Measurements from ENCODE around the gene BRINP3.

DNA sequence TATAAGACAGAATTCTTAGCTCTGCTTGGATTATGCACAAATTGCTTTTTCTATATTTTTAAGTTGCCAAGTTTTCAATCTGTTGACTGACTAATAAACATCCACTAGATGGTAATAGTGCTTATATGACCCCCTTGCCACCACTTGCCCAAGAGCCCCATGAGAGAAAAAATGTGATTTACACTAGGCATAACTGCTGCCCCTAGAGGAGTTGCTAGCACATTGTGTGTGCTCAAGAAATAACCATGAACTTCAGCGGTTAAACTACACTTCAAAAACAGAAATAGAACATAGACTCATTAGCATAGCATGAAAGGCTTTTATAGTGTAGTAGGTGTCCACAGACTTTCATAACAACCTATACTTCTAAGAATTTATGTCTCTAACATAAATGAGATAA is 61.4 kb downstream of the BRINP3 start:
- TF ChIP-seq, protein P1, sequence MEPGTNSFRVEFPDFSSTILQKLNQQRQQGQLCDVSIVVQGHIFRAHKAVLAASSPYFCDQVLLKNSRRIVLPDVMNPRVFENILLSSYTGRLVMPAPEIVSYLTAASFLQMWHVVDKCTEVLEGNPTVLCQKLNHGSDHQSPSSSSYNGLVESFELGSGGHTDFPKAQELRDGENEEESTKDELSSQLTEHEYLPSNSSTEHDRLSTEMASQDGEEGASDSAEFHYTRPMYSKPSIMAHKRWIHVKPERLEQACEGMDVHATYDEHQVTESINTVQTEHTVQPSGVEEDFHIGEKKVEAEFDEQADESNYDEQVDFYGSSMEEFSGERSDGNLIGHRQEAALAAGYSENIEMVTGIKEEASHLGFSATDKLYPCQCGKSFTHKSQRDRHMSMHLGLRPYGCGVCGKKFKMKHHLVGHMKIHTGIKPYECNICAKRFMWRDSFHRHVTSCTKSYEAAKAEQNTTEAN (CRISPR knock-in tag; IDR thresholded peaks at IDR 0.05) = no peak
- TF ChIP-seq, protein P2, sequence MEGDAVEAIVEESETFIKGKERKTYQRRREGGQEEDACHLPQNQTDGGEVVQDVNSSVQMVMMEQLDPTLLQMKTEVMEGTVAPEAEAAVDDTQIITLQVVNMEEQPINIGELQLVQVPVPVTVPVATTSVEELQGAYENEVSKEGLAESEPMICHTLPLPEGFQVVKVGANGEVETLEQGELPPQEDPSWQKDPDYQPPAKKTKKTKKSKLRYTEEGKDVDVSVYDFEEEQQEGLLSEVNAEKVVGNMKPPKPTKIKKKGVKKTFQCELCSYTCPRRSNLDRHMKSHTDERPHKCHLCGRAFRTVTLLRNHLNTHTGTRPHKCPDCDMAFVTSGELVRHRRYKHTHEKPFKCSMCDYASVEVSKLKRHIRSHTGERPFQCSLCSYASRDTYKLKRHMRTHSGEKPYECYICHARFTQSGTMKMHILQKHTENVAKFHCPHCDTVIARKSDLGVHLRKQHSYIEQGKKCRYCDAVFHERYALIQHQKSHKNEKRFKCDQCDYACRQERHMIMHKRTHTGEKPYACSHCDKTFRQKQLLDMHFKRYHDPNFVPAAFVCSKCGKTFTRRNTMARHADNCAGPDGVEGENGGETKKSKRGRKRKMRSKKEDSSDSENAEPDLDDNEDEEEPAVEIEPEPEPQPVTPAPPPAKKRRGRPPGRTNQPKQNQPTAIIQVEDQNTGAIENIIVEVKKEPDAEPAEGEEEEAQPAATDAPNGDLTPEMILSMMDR (IDR thresholded peaks at IDR 0.05) = no peak
- TF ChIP-seq RELA (CRISPR knock-in tag; IDR thresholded peaks at IDR 0.05; ENCODE audit: borderline replicate concordance) = no peak
- no peak for TF ChIP-seq SP1 (CRISPR knock-in tag; conservative IDR thresholded peaks at IDR 0.05)
- no peak for TF ChIP-seq NFATC4 (CRISPR knock-in tag; IDR thresholded peaks at IDR 0.05)

Measured in WTC11 (cell line).